NCI-H1417 treated with DMSO at 0.1 percent for 48 hours (cell line): ENCODE results near the gene SORBS2.
"Not testable (repeated sequence)": the region's sequence is repeated elsewhere in the genome, so short reads cannot be mapped to it uniquely, and the experiment has no call there.

Source experiments
- DNase-seq: peaks from one replicate; lab custom pipeline; 2025; lab: John Stamatoyannopoulos, UW

The SORBS2 gene

DNA sequence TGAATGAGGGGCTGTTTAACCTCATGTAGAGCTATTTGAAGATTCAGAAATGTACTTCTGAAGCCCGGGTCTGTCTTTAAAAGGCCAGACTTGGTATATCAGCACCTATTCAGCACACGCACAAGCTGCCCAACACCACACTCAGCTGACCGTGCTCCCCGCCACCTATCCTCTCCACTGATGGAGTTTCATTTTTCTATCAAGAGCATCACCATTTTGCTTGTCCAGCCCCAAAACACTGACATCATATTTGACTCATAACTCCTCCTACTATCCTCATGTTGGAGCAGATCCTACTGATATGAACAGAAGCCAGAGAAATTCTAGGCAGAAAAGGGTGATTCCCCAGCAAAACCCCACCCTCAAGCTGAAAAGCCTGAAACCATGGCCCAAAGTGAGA lies 100.3 kb downstream of the SORBS2 start:
- DNase-seq: no peak

DNA sequence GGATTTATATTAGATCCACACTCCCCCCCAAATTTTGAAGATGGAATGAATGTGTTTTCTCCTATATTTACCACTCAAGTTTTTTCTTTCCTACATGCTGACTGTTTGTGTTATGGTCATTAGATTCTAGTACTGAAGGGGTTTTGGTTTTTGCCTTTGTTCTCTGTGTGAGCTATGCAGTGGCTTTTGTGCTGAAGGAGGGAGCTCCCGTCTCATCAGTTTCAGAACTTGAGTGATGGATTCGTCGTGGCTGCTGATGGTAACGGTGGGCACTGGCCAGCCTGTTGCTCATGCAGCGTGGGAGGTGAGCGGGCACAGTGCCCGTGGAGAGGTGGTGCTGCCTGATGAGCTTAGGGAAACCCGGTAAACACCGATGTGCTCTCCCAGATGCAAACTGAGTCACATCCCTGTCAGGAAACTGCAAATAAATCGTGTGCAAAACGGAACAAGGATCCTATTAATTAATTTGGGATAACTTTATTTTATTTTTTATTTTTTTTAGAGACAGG lies 101.5 kb downstream of the SORBS2 start:
- no peak for DNase-seq

DNA sequence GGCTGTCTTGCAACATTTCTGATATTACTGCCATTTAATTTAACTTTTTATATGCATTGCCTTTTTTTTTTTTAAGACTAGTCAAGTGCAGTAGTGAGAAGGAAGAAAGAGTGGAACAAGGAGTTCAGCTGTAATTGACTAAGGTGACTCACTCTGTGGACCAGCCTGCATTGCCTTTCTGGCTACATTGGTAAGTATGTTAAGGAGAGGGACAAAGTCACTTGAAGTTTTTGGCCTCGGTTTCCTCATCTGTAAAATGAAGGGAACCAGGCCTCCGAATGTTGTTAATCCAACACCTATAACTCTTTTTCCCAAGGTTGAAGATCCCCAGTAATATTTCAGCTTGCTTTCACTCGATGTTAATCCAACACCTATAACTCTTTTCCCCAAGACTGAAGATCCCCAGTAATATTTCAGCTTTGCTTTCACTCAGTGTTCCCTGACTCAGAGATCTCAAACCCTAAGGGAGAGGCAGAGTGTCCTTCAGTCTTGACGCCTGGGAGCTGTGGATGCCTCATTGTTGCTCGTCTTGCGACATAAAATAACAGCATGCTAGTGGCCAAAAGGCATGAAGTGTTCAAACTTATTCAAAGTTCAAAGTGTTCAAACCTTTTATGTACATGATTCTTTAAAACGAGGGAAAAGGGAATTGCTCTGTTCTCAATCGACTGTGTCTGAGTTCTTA lies 102.0 kb downstream of the SORBS2 start:
- DNase-seq: no peak

DNA sequence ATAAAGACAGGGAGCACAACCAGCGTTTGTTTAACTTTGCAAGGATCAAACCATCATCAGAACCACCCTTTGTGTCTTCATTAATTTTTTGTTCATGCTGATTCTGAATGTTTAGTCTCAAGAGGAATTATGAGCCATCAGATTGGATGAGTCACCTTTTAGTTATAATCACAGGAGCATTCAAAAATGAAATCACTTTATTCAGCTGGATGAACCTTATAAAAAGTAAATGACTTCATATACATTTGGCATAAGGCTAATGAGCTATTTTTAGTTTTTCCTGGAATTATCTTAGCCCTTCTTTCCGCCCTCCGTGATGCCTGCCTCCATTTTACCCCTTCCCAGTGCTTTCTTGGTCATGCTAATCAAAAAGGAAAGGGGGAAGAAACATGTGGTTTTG lies 103.6 kb downstream of the SORBS2 start:
- no peak for DNase-seq

DNA sequence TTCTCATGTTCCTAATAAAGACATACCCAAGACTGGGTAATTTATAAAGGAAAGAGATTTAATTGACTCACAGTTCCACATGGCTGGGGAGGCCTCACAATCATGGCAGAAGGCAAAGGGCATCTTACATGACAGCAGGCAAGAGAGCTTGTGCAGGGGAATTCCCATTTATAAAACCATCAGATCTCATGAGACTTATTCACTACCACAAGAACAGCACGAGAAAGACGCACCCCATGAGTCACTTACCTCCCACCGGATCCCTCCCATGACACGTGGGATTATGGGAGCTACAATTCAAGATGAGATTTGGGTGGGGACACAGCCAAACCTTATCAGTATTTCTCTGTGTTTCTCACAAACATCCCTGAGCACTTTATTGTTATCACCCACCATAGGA lies 104.4 kb downstream of the SORBS2 start:
- DNase-seq: not testable (repeated sequence)

DNA sequence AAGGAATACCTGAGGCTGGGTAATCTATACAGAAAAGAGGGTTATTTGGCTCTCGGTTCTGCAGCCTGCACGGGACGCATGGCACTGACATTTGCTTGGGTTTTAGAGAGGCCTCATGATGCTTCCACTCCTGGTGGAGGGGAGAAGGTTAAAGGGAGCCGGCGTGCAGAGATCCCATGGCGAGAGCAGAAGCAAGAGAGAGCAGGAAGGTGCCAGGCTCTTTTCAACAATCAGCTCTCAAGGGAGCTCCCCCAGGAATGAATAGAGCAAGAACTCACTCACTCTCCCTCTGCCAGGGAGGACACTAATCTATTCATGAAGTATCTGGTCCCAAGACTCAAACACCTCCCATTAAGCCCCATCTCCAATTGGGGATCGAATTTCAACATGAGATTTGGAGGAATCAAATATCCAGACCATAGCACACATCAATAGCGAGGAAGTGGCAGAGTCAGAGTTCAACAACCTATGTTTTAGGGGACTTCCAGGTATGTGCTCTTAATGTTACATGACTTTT lies 109.8 kb downstream of the SORBS2 start:
- DNase-seq: no peak

DNA sequence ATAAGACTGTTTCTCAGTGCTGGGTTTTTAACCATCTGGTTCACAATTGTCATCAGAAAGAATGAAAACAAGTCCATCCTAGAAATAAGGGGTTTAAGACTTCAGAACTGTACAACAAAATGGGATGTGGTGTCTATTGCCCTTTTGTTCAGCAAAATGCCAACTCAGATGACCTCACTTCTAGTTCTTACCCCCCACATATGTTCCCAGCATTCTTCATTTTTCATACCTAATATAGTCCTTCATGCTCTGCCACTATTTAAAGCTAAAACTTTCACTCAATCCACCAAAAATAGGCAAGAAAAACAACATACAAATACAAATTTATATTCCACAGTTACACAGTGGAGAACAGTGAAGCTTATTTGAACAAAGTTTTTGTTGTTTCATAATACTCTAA lies 111.4 kb downstream of the SORBS2 start:
- DNase-seq: no peak

DNA sequence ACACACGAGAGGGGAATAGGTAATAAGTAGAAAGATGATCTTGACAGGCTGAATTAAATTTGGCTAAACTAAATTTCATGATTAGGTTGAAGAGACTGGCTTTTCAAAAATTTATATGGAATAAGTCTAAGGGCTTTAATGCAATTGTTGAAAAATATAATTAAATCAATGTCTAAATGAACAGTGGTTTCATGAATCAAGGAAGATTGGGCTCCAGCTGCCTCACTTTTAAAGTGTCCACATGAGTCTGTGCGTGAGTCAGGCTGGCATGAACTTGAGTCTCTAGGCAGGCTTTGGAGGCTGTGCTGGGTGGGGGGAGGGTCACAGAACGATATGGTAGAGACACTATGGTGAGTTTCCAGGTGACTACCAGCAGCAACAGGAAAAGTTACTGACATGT lies 111.9 kb downstream of the SORBS2 start:
- DNase-seq: no peak

DNA sequence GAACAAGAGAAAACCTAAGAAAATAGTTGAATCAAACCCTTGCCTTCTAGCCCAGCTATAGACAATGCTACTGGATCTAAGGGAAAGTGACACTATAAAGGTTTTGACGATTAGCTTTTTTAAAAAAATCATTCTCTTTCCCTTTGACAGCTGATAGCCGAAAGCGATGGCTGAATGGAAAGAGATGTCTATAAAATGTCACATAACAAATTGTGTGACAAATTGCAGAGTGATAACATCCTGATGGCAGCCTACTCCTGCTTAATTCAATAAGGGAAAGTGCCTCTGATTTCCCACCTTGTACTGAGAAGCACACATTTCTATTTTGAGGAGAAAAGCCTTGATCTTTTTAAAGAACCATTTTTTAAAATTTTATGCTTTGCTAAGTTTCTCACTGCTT lies 114.5 kb downstream of the SORBS2 start:
- DNase-seq: no peak

DNA sequence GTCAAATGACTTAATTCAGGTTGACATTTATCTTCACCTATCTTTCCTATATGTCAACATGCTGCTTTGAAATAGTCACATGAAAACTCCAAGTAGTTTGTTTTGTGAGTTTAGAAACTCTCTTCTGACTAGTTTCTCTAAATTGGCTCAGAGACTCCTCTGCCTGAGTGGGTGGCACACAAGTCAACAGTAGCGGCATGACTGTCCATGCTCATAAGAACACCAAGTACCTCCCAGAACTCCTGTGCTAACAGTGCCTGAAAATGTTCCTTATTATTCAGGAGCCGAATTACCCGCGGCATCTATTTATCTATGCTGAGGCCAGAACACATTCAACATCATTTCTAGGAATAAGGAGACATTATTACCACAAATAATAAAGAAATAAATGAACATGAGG lies 116.3 kb downstream of the SORBS2 start:
- no peak for DNase-seq

DNA sequence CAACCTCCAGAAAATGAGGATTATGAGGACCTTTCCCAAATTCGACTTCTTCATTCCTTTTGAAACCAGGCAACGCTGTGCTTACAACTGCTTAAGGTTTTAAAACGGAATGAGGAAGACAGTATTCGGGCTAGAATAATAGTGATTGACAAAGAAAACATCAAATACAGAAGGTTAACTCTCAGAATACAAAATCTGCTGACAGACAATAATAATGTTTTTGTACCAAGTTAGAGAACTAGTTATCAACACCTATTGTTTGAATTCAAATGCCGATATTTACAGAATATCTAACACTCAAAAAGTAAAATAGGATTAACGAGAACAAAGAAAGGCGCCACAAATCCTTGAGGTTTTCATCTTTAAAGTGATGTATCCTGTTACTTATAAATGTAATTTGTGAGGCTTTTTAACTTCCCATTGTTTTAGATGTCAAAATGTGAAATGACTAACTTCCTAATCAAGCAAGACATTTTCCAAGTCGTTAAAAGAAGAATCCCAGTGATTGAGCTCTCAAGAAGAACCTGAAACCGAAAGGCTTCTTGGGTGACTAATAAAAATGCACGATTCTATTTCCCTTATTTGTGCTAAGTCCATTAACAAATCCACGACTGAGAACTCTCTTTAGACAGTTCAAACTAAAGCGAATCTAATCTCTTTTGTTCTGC lies 118.3 kb downstream of the SORBS2 start:
- DNase-seq: no peak

DNA sequence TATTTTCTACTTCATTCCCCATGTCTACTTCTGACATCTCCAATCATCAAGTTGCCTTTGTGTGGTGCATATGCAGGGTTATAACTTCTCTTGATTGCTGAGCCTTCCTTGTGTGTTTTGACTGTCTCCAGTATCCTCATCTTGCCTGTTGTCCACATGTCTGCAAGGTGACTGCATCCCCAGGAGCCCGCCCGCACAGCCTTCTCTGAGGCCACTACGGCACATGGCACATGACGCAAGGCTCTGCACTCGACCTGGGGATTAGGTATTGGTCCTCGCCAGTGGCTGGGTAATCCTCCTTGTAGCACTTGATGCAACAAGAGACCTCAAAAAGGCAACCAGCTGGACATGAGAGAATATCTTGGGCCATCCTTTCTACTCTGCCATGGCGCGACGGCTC lies 122.6 kb downstream of the SORBS2 start:
- DNase-seq: no peak

DNA sequence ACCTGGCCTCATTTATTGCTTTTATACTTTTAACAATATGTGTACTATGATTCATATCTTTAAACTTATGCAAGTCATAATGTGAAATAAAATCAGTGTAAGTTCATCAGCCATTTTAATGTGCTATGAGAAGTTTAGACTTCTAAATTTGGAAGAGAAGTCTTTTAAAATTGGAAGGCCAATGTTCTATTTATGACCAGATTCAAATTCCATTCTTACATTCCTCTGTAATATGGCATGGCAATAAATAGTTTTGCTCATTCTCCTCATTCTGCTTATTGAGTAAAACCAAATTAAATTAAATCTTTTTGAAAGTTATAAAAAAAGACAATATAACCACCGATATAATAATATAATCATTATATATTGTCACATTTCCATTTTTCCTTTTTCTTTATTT lies 126.2 kb downstream of the SORBS2 start:
- no peak for DNase-seq

DNA sequence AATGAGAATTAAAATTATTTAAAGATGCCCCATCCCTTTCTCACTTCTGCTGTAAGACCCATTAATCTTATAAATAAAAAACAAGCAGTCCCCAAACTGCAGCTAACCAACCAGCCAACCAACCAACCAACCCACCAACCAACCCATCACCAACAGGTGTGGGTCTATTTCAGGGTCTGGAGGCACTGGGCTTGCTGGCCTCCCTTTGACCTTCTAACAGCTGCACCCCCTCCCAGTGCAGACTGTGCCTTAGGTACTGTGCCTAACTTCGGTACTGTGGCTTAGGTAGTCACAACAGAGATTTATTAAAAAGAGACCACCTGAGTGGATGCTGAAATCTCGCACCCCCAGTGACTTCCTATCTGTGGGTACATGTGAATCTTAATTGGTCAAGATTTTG lies 128.1 kb downstream of the SORBS2 start:
- DNase-seq: no peak

DNA sequence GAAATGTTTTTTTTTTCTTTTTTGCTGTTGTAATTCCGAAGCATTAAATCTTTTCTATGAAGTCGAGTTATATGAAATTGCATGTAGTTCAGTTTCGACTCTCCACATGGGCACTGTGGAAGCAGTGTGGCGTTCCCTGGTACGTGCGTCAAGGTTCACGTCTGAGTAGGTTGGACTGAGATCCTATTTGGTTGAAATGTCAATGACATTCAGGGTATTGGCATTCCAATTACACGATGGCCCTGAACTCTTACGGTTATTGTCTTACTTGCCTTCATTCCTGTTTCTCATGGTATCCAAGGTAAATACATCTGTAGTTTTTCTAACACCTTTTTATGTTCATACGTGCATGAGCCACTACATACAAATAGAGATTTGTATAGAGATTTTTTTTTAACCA lies 128.8 kb downstream of the SORBS2 start:
- no peak for DNase-seq

DNA sequence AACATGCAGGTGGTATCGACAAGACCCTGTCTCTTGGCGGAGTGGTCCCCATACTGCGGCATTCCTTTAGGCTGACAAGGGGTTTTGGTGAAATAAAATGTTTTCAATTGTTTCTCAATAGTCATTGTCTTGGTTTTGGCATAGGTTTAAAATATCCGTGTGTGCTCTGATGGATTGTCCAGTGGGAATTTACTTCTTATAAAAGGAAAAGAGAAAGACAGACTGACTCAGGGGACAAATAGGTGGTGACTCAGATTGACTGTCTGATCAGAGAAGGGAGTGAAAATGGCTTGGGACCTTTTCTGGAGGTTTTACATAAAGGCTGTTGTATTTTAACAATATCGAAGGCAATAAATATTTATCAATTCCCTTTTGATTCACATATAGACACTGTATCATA lies 129.8 kb downstream of the SORBS2 start:
- DNase-seq: no peak

DNA sequence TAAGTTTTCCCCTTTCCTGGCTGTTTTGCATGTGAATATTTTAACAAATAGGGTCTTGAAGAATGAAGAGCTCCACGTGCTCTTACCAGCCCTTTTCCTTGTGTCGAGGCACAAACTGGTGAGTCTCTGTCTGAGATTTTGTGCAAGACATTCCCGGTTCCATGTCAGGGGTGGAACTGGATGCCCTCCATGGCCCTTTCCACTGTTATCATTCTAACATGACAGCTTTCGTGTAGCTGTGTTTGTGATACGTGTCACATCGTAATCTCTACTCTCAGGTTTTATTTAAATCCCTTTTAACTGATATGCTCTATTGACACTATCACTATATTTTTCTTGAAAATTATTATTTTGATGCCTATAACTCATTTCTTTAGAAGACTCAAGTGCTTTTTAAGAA lies 130.4 kb downstream of the SORBS2 start:
- no peak for DNase-seq

DNA sequence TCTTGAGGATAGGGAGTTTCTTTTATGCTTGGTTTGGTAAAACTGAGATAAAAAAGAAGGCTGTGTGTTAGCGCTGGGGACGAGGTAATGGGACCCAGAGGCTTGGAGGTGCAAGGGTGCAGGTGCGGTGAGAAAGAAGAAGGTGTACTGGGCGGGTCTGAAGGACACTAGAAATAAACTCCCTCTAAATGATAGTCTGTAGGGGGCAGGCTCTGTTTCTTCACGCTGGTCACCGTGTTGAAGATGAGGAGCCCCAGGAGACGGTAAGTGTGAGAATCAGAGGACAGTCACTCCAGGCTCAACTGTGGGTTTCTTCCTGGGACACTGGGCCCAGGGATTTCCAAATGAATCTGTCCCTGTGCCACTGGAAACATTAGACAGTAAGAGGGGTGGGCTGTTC lies 131.4 kb downstream of the SORBS2 start:
- DNase-seq: no peak

DNA sequence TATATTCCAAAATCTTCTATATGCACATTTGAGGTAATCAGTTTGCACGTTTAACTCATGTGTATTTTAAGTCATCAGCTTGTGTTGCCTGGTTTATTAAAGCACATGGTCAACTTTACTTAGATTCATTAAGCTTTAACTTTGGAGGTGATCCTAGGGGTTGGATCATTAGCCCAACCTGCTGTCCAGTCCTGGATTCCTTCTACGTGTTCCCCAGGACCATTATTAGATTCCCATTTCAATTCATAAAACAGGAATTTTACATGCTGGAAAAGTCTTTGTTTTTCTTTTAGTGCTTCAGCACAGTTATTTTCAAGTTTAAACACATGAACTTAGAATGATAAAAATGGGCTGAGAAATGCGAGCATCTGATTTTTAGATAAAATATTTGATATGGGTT lies 132.5 kb downstream of the SORBS2 start:
- no peak for DNase-seq

DNA sequence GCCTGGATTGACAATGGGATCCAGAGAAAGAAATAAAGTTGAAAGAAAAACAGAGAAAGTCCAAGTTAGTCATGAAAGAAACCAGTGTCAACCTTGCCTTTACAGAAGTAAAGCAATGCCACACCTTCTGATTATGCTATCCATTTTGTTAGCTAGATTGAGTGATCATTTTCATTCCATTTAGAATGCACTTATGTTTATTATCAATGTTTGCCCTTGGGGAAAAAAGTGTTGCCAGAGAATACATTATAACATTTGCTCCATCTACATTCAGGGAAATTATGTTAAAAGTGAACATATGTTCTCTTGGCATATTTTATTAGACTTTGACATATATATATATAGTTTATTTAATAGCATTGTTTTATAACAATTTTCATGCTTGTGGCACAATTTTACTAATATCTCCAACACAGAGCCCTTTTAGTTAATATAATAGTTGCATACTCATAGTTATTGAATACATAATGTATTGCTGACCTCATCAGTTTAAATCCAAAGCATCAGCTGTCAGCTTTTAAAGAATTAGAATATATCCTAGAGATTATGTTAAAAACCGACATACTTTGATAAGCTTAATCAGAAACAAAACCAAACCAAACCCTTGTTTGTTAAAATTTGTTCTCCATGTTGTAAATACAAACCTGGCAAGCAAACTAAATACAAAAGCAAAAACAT lies 134.2 kb downstream of the SORBS2 start:
- no peak for DNase-seq

DNA sequence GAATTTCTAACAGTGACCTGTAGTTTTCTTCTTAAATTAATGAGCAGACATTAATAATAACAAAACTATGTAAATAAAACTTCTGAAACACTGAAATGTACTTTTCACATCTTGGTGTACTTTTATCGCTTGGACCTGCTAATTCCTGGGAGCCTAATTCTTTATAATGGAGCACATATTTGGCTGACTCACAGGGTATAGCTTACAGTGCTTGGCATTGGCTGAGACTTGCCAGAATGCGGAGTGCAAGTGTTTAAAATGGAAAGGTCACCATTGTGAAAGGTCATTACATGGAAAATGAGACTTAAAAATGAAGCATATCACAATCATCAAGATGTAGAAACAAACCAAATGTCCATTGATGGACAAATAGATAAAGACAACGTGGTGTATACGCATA lies 139.4 kb downstream of the SORBS2 start:
- no peak for DNase-seq

DNA sequence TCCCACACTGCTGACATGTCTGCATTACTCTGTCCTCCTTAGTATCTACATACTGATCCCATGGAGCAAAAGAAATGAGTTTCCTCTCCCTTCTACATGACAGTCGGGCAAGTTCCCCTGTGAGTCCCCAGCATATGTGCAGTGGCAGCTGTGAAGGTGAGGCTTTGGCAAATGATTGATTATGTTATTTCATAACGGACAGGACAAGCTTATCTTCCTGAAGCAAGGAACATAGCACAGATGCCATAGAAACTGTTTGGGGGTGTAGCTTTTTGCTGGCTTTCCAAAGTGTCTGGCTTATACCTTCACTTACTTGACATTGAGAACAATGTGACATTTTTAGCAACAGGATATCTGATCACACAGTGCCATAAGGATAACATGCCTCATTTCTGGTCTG lies 139.8 kb downstream of the SORBS2 start:
- DNase-seq: no peak

DNA sequence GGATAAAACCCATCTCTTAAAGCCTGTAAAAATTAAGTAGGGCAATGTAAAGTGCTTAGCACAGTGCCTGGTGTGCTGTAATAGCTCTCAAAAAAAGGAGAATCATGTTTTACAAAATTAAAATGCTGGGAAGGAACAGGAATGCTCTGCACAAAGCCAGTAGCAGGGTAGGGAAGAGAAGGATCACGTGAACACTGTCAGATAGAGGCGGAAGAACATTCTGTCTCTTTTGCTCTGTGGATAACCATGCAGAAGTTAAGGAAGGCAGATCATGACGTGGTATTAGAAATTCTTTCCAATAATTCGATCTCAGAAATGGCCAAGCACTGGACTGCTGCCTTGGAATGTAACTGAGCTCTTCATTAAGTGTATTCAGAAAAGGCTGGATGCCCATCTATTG lies 140.5 kb downstream of the SORBS2 start:
- no peak for DNase-seq
